Large intestine (tissue), 3 donors: Measurements from ENCODE around the gene TRIP13. TPM values are rescaled to one million over a fixed set of nuclear protein-coding genes. Genes with fewer than 3 reads are reported as not detected.
"Not testable (repeated sequence)": the region's sequence is repeated elsewhere in the genome, so short reads cannot be mapped to it uniquely, and the experiment has no call there.

Experiments used
- DNase-seq, 2 donors: peaks; one replicate each; pipeline versions ENCODE4 v3.0.0 to v3.0.0-alpha.2; 2013
- H3K27ac ChIP-seq: one replicate; pipeline ENCODE4 v1.5.1; 2013; ENCODE audit warnings: low read length
- H3K27me3 ChIP-seq: 2 replicates; pipeline ENCODE4 v1.6.1; 2013; ENCODE audit warnings: low read length; ENCODE audit not compliant: control insufficient read depth, insufficient read depth
- H3K36me3 ChIP-seq: 2 replicates; pipeline ENCODE4 v1.6.1; 2013; ENCODE audit warnings: low read length; ENCODE audit not compliant: control insufficient read depth, insufficient read depth
- H3K4me1 ChIP-seq: one replicate; pipeline ENCODE4 v1.6.1; 2013; ENCODE audit warnings: low read length; ENCODE audit not compliant: control insufficient read depth, insufficient read depth
- H3K4me3 ChIP-seq: one replicate; pipeline ENCODE4 v1.5.1; 2013; ENCODE audit warnings: low read length
- H3K9me3 ChIP-seq: one replicate; pipeline ENCODE4 v1.6.1; 2013; ENCODE audit warnings: mild to moderate bottlenecking, low read depth, low read length, moderate library complexity; ENCODE audit not compliant: control insufficient read depth
- WGBS: methylation state at CpG from one replicate; pipeline ENCODE4 v1.1.5; 2013; ENCODE audit warnings: low lambda C conversion rate; ENCODE audit not compliant: insufficient coverage; 5-methylcytosine and 5-hydroxymethylcytosine counted together
- polyA plus RNA-seq: library from polyadenylated mRNA; unstranded; fragments of 120-200 nt; gene quantifications from one replicate; pipeline ENCODE4 v1.2.1, GENCODE V29; 2013

The TRIP13 gene
- polyA plus RNA-seq, 1 donor: 8.3 TPM

DNA sequence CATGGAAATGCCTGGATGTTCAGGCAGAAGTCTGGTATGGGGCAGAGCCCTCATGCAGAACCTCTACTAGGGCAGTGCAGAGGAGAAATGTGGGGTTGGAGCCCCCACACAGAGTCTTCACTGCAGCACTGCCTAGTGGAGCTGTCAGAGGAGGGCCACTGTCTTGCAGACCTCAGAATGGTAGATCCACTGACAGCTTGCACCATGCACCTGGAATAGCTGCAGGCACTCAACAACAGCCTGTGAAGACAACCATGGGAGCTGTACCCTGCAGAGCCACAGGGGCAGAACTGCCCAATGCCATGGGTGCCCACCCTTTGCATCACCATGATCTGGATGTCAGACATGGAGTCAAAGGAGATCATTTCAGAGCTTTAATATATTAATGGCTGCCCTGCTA lies 36.9 kb downstream of the TRIP13 start:
- H3K9me3 ChIP-seq: no peaks in the 10 kb centered on the region
- H3K27ac ChIP-seq: no peak overlapping the region
- peaks cover 6% of the 10 kb centered on the region for H3K4me1 ChIP-seq
- no peak overlapping the region for H3K4me3 ChIP-seq
- H3K36me3 ChIP-seq: no peaks in the 10 kb centered on the region
- H3K27me3 ChIP-seq: peaks cover 5% of the 10 kb centered on the region
- no peak for DNase-seq

DNA sequence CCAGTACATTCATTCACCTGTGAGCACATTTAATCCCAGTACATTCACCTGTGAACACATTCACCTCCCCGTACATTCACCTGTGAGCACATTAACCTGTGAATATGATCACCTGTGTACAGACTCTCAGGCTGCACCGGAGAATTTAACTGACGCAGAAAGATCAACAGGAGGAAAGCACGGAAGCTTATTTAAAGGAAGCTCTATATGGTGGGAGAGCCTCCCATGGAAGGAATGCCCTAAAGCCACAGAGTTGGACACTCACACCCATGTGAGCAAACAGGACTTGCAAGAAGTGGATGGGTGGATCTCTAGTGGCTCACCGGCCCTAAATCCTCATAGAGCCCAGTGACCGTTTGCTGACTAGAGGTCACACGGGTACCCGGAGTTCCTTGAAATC lies 38.2 kb downstream of the TRIP13 start:
- Histone ChIP-seq H3K4me1 (peaks cover 6% of the 10 kb centered on the region), H3K4me3 (no peak overlapping the region), H3K27me3 (peaks cover 5% of the 10 kb centered on the region), H3K9me3 (no peaks in the 10 kb centered on the region), H3K36me3 (no peaks in the 10 kb centered on the region), H3K27ac (no peak overlapping the region)
- DNase-seq: no peak
- WGBS: no CpG with 5 or more reads among the region's 8 CpGs

DNA sequence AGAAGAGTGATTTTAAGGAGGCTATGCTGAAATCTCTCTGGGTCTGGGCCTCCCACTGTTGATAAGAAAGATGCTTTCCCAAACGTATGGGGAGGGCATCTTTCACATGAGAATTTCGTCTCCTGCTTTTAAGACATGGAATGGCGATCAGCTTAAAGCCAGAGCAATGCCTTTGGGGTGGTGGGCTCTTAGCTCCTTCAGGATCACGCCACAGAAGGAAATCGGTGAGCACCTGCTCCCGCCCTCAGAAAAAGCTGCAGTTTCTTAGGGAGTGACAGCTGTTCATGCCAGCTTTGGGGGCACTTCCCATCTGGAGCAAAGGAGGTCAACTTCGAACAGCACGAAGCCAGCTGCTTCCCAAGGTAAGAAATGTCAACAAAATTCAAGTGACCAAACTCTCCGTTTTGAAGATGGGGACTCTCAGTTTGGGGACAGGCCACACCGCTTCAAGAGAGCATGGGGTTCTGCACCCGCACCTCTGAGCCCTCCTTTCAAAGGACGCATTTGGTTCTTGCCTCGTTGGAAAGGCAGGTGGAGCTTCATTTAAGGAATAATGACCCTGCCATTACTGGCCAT lies 39.0 kb downstream of the TRIP13 start:
- no peaks in the 10 kb centered on the region for H3K4me1 ChIP-seq
- H3K27me3 ChIP-seq: peaks cover under 1% of the 10 kb centered on the region
- no peak overlapping the region for H3K4me3 ChIP-seq
- H3K9me3 ChIP-seq: no peaks in the 10 kb centered on the region
- no peaks in the 10 kb centered on the region for H3K36me3 ChIP-seq
- no peak overlapping the region for H3K27ac ChIP-seq
- no CpG with 5 or more reads among the region's 13 CpGs for WGBS
- DNase-seq: no peak

DNA sequence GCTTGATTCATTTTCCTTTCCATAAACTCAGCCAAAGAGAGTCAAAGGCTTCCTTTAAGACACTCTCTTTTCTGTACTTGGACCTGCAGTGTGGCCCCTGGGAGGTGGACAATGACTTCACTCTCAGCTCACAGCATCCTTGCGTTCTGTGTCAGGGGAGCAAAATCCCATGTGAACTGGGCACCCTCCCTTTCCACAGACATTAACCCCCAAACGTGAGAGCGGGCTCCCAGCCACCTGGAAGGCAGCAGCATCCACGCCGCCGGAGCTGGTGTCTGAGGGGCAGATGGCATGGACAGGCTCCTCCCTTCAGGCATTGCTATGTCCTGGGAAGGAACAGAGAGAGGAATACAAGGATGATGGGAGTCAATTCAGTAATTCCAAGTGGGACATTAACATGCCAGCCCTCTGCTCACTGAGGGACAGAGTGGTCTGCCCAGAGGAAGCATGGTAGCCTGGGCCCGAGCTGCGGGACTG lies 39.5 kb downstream of the TRIP13 start:
- DNase-seq: no peak
- Histone ChIP-seq H3K36me3 (no peaks in the 10 kb centered on the region), H3K4me3 (no peak overlapping the region), H3K27me3 (no peaks in the 10 kb centered on the region), H3K9me3 (no peaks in the 10 kb centered on the region), H3K4me1 (no peaks in the 10 kb centered on the region), H3K27ac (no peak overlapping the region)
- no CpG with 5 or more reads among the region's 8 CpGs for WGBS

DNA sequence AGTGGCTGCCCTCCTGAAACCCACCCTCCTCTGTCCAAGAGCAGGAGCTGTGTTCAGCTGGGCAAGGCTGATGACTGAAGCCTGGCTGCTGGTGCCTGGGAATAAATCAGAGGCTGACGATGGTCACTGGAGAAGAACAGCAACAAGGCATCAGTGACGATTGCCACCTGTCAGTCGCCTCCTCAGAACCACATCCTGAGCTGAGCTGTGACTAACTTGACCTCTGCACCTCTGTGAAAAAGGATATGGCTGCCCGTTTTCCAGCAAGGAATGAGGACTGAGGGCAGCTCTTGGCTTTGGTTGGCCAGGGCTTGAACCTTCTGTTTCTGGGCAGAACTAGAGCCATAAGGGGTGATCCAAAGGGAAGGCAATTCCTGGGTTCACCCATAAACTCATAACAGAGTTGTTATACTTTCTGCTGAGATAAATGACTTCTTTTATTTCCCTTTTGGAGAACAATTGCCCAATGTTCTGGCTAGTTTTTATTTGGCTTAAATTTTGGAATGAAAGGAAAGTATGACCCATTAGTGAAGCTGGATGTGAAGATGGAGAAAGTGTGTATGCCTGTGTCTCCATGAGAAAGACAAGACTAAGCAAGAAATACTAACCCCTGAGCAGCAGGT lies 40.1 kb downstream of the TRIP13 start:
- H3K27me3 ChIP-seq: no peaks in the 10 kb centered on the region
- H3K9me3 ChIP-seq: no peaks in the 10 kb centered on the region
- WGBS: no CpG with 5 or more reads among the region's 4 CpGs
- no peak overlapping the region for H3K4me3 ChIP-seq
- no peak overlapping the region for H3K27ac ChIP-seq
- no peaks in the 10 kb centered on the region for H3K4me1 ChIP-seq
- no peak for DNase-seq
- no peaks in the 10 kb centered on the region for H3K36me3 ChIP-seq

DNA sequence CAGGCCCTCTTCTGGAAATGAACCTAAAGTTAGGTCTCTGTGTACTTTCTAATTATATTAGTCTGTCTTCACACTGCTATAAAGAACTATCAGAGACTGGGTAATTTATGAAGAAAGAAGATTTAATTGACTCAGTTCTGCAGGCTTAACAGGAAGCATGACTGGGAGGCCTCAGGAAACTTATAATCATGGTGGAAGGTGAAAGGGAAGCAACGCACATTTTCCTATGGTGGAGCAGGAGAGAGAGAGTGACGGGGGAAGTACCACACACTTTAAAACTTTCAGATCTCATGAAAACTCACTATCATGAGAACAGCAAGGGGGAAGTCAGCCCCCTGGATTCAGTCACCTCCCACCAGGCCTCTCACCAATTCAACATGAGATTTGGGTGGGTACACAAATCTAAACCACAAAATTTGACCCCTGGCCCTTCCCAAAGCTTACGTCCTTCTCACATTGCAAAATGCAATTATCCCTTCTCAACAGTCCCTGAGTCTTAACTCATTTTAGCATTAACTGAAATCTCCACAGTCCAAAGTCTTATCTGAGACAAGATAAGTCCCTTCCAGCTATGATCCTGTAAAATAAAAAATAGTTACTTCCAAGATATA lies 40.7 kb downstream of the TRIP13 start:
- DNase-seq: no peak
- Histone ChIP-seq H3K4me3 (no peak overlapping the region), H3K27me3 (no peaks in the 10 kb centered on the region), H3K9me3 (no peaks in the 10 kb centered on the region), H3K27ac (no peak overlapping the region), H3K4me1 (no peaks in the 10 kb centered on the region), H3K36me3 (no peaks in the 10 kb centered on the region)
- WGBS: no CpG with 5 or more reads among the region's 3 CpGs

DNA sequence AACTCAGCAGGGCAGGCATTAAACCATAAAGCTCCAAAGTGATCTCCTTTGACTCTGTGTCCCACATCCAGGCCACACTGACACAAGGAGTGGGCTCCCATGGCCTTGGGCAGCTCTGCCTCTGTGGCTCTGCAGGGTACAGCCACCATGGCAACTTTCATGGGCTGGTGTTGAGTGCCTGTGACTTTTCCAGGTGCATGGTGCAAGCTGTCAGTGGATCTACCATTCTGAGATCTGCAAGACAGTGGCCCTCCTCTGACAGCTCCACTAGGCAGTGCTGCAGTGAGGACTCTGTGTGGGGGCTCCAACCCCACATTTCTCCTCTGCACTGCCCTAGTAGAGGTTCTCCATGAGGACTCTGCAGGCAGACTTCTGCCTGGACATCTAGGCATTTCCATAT lies 41.3 kb downstream of the TRIP13 start:
- H3K27me3 ChIP-seq, H3K9me3 ChIP-seq, H3K36me3 ChIP-seq, DNase-seq, H3K4me3 ChIP-seq, H3K27ac ChIP-seq, H3K4me1 ChIP-seq: not testable (repeated sequence)

DNA sequence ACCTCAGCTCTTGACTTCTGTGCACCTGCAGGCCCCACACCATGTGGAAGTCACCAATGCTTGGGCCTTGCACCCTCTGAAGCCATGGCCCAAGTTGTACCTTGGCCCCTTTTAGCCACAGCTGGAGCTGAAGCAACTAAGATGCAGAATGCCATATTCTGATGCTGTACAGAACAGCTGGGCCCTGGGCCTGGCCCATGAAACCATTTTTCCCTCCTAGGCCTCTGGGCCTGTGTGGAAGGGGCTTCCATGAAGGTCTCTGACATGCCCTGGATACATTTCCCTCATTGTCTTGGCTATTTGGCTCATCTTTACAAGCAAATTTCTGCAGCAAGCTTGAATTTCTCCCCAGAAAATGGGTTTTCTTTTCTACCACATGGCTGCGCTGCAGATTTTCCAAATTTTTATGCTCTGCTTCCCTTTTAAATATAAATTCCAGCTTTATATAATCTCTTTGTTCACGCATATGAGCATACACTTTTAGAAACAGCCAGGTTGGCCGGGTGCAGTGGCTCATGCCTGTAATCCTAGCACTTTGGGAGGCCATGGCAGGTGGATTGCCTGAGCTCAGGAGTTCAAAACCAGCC lies 41.8 kb downstream of the TRIP13 start:
- not testable (repeated sequence) for H3K36me3 ChIP-seq, H3K4me3 ChIP-seq, H3K4me1 ChIP-seq, DNase-seq, H3K27ac ChIP-seq, H3K9me3 ChIP-seq, H3K27me3 ChIP-seq
- 100% methylated on average over 1 of the region's 3 CpGs for WGBS

DNA sequence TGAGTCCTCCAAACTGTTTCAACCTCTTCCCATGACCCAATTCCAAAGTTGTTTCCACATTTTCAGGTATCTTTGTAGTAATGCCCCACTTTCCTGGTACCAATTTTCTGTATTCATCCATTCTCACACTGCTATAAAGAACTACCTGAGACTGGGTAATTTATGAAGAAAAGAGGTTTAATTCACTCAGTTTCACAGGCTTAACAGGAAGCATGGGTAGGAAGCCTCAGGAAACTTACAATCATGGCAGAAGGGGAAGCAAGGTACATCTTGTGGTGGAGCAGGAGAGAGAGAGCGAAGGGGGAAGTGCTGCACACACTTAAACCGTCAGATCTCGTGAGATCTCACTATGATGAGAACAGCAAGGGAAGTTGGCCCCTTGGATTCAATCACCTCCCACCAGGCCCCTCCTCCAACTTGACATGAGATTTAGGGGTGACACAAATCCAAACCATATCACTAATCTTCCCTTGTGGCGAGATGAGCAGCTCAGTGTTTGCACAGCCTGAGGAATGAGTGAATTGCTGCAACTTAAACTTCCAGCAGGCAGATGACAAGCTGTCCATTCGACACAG lies 42.9 kb downstream of the TRIP13 start:
- H3K27ac ChIP-seq: no peak overlapping the region
- DNase-seq: no peak
- H3K4me3 ChIP-seq: no peak overlapping the region
- no peaks in the 10 kb centered on the region for H3K27me3 ChIP-seq
- no peaks in the 10 kb centered on the region for H3K9me3 ChIP-seq
- no CpG with 5 or more reads among the region's 5 CpGs for WGBS
- H3K4me1 ChIP-seq: no peaks in the 10 kb centered on the region
- H3K36me3 ChIP-seq: no peaks in the 10 kb centered on the region

DNA sequence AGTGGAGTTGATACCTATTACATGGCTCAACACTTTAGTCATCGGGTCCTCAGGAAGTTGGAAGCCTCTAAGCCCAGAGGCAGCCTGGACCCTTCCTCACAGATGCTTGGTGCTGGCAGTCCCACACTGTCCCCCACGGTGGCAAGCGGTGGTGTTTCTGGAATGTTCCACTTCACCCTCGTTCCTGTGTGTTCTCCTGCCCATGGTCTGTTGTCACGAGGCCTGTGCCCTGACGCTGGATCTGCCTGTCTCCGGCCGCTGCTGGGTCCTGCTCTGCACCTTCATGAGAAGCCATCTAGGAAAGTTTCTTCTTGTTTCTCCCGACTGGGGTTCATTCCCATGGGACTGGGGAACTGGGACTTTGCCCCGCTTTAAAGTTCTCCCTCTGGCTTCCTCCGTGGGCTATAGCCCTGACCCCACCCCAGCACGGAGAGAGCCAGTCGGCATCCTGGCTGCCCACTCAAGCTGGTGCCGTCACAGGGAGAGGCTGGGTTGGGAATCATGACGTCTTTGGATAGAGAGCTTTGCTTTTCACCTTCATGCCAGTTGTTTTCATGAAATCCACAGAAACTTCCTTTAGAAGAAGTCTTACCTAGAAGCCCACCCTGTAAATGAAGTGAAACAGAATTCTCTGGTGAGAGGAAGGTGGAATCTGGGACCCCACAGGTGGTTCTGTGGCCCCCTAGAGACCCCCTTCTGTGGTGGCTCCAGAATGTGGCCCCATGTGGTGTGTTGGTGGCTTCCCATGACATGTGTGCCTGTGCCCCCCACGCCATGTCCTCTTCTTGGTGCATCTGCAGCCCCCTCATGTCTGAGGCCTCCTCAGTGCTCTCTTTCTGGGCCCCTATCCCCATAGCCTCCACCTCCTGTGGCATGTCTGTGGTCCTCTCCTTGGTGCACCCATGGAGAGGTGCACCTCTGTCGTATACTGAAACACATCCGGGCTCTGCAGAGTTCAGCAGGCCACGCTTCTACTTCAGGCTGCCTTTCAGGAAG lies 43.8 kb downstream of the TRIP13 start:
- 87% methylated on average over 3 of the region's 19 CpGs for WGBS
- DNase-seq: no peak

More for the DNA sequence above, 43.8 kb downstream of the TRIP13 start:
- Histone ChIP-seq H3K4me1 (no peaks in the 10 kb centered on the region), H3K36me3 (no peaks in the 10 kb centered on the region), H3K4me3 (no peak overlapping the region), H3K27ac (no peak overlapping the region), H3K9me3 (no peaks in the 10 kb centered on the region), H3K27me3 (no peaks in the 10 kb centered on the region)
